ENCODE results near the gene ADRA2A.

ADRA2A gene

GRCh38 chr10:111076682-111077478 is at the start of gene ADRA2A:
Gene ADRA2A, plus strand, starts transcription at chr10:111077029. Its CDS starts 968 bp downstream, at chr10:111077997.
- peak; percentile 45 for DNase-seq (ENCODE audit: low read depth)

- no peak for DNase-seq (ENCODE audit: low read depth)
These were observed 46.6 kb upstream of the ADRA2A start for GRCh38 chr10:111030042-111030750.

GRCh38 chr10:111034598-111035310 is 42.1 kb upstream of the ADRA2A start:
- DNase-seq (ENCODE audit: low read depth) = peak; percentile 60

GRCh38 chr10:111035542-111035941 is 41.3 kb upstream of the ADRA2A start:
- peak; percentile 52 for DNase-seq (ENCODE audit: low read depth)

GRCh38 chr10:111037858-111038257 is 39.0 kb upstream of the ADRA2A start:
- DNase-seq (ENCODE audit: low read depth) = no peak

GRCh38 chr10:111039522-111039921 is 37.3 kb upstream of the ADRA2A start:
- DNase-seq (ENCODE audit: low read depth) = no peak

- DNase-seq (ENCODE audit: low read depth) = no peak
These were observed 19.8 kb upstream of the ADRA2A start for GRCh38 chr10:111057006-111057405.

GRCh38 chr10:111063471-111063870 is 13.4 kb upstream of the ADRA2A start:
- DNase-seq (ENCODE audit: low read depth) = no peak

GRCh38 chr10:111072232-111072631 is 4.6 kb upstream of the ADRA2A start:
- no peak for DNase-seq (ENCODE audit: low read depth)

- DNase-seq (ENCODE audit: low read depth) = no peak
These were observed 1.1 kb upstream of the ADRA2A start for GRCh38 chr10:111075577-111076185.

GRCh38 chr10:111076191-111076681 is 593 bp upstream of the ADRA2A start:
- DNase-seq (ENCODE audit: low read depth) = peak; percentile 52

GRCh38 chr10:111077479-111077784 is 603 bp downstream of the ADRA2A start:
- DNase-seq (ENCODE audit: low read depth) = no peak

- peak; percentile 30 for DNase-seq (ENCODE audit: low read depth)
These were observed 1.1 kb downstream of the ADRA2A start for GRCh38 chr10:111077785-111078504.

- no peak for DNase-seq (ENCODE audit: low read depth)
These were observed 1.8 kb downstream of the ADRA2A start for GRCh38 chr10:111078505-111079185.

- no peak for DNase-seq (ENCODE audit: low read depth)
These were observed 2.5 kb downstream of the ADRA2A start for GRCh38 chr10:111079241-111079760.

GRCh38 chr10:111079781-111080180 is 3.0 kb downstream of the ADRA2A start:
- DNase-seq (ENCODE audit: low read depth) = no peak

GRCh38 chr10:111080224-111080623 is 3.4 kb downstream of the ADRA2A start:
- DNase-seq (ENCODE audit: low read depth) = no peak

- DNase-seq (ENCODE audit: low read depth) = no peak
These were observed 4.8 kb downstream of the ADRA2A start for GRCh38 chr10:111081595-111081994.

- no peak for DNase-seq (ENCODE audit: low read depth)
These were observed 5.5 kb downstream of the ADRA2A start for GRCh38 chr10:111082102-111082975.
